Measurements from ENCODE around the gene TRIM45. TPM values are rescaled to one million over a fixed set of nuclear protein-coding genes. Genes with fewer than 3 reads are reported as not detected.

The TRIM45 gene
- total and polyA plus RNA-seq, 9 donors = 2.9 to 7.7 (median 5.8) TPM

- no peak for DNase-seq
- no peaks in the 10 kb centered on the region for H3K36me3 ChIP-seq
These were observed 24.1 kb downstream of the TRIM45 start for GRCh38 chr1:117097443-117097842.

GRCh38 chr1:117096951-117097408, 24.6 kb downstream of the TRIM45 start:
- no peak for TF ChIP-seq POLR2A (IDR thresholded peaks at IDR 0.05)
- no peak for TF ChIP-seq CTCF (IDR thresholded peaks at IDR 0.05)
- no peak for TF ChIP-seq EP300 (IDR thresholded peaks at IDR 0.05)
- Histone ChIP-seq H3K27ac (no peak overlapping the region), H3K4me3 (no peak overlapping the region), H3K36me3 (no peaks in the 10 kb centered on the region), H3K9me3 (no peaks in the 10 kb centered on the region), H3K4me1 (ENCODE audit: insufficient read depth) (no peaks in the 10 kb centered on the region), H3K27me3 (no peaks in the 10 kb centered on the region)
- no peak for DNase-seq
- intact Hi-C loops (cut with DNase I) = no loop called here
- 86 to 92% (median 91%) methylated on average over 3 of the region's 3 CpGs for WGBS, 3 donors

More at GRCh38 chr1:117097443-117097842, 24.1 kb downstream of the TRIM45 start:
- 69 to 74% (median 74%) methylated on average over 4 of the region's 4 CpGs for WGBS, 3 donors
- no peaks in the 10 kb centered on the region for H3K27me3 ChIP-seq
- H3K27ac ChIP-seq = no peak overlapping the region
- TF ChIP-seq POLR2A (IDR thresholded peaks at IDR 0.05) (no peak), EP300 (IDR thresholded peaks at IDR 0.05) (no peak)
- intact Hi-C loops (cut with DNase I) = no loop called here
- H3K9me3 ChIP-seq = no peaks in the 10 kb centered on the region
- H3K4me3 ChIP-seq = no peak overlapping the region
- no peaks in the 10 kb centered on the region for H3K4me1 ChIP-seq (ENCODE audit: insufficient read depth)

- H3K27ac ChIP-seq = no peak overlapping the region
- H3K27me3 ChIP-seq = no peaks in the 10 kb centered on the region
- intact Hi-C loops (cut with DNase I) = no loop called here
- no peaks in the 10 kb centered on the region for H3K36me3 ChIP-seq
- DNase-seq = no peak
- 66 to 84% (median 77%) methylated on average over 7 of the region's 7 CpGs for WGBS, 3 donors
- no peaks in the 10 kb centered on the region for H3K4me1 ChIP-seq (ENCODE audit: insufficient read depth)
- TF ChIP-seq CTCF (IDR thresholded peaks at IDR 0.05) = no peak
- no peak for TF ChIP-seq EP300 (IDR thresholded peaks at IDR 0.05)
- TF ChIP-seq POLR2A (IDR thresholded peaks at IDR 0.05) = no peak
- no peak overlapping the region for H3K4me3 ChIP-seq
- no peaks in the 10 kb centered on the region for H3K9me3 ChIP-seq
These were observed 26.5 kb downstream of the TRIM45 start for GRCh38 chr1:117094841-117095604.

- Histone ChIP-seq H3K4me3 (no peak overlapping the region), H3K9me3 (no peaks in the 10 kb centered on the region), H3K27me3 (no peaks in the 10 kb centered on the region), H3K27ac (no peak overlapping the region), H3K36me3 (no peaks in the 10 kb centered on the region), H3K4me1 (ENCODE audit: insufficient read depth) (no peaks in the 10 kb centered on the region)
- WGBS, 3 donors = 72 to 77% (median 77%) methylated on average over 6 of the region's 6 CpGs
- TF ChIP-seq POLR2A (IDR thresholded peaks at IDR 0.05) = no peak
- no peak for TF ChIP-seq EP300 (IDR thresholded peaks at IDR 0.05)
- TF ChIP-seq CTCF (IDR thresholded peaks at IDR 0.05) = no peak
- intact Hi-C loops (cut with DNase I) = no loop called here
- no peak for DNase-seq
These were observed 27.5 kb downstream of the TRIM45 start for GRCh38 chr1:117093870-117094621.

Measured in ovary (tissue), 9 donors.